HepG2 (cell line): Measurements from ENCODE around the gene ZFAND6. TPM values are rescaled to one million over a fixed set of nuclear protein-coding genes. Genes with fewer than 3 reads are reported as not detected.

Source experiments
- DNMT3B ChIP-seq: conservative IDR thresholded peaks from 2 replicates; pipeline ENCODE4 v1.6.1; 2016; ENCODE audit warnings: missing biosample characterization, control low read depth
- GATAD1 ChIP-seq: IDR thresholded peaks from 2 replicates; pipeline ENCODE4 v1.6.1; 2016; ENCODE audit warnings: missing genetic modification reagents, missing compliant biosample characterization
- HBP1 ChIP-seq: IDR thresholded peaks from 2 replicates; pipeline ENCODE4 v1.6.1; 2016; ENCODE audit warnings: low read depth, control low read depth
- HDAC2 ChIP-seq: sonication (generic); formaldehyde crosslinking; IDR thresholded peaks from 2 replicates; pipeline ENCODE4 v1.4.0; 2020; ENCODE audit warnings: missing genetic modification reagents
- HES4 ChIP-seq: sonication (generic); formaldehyde crosslinking; IDR thresholded peaks from 2 replicates; pipeline ENCODE4 v1.9.0; 2021; ENCODE audit warnings: mild to moderate bottlenecking, missing genetic modification reagents, borderline replicate concordance
- NR2C2 ChIP-seq: sonication (generic); formaldehyde crosslinking; IDR thresholded peaks from 2 replicates; pipeline ENCODE4 v1.4.0; 2020; ENCODE audit warnings: missing genetic modification reagents, mild to moderate bottlenecking, moderate library complexity, borderline replicate concordance
- PAXIP1 ChIP-seq: sonication (generic); formaldehyde crosslinking; conservative IDR thresholded peaks from 2 replicates; pipeline ENCODE4 v1.4.0; 2020; ENCODE audit warnings: mild to moderate bottlenecking, missing genetic modification reagents, moderate library complexity
- PHF21A ChIP-seq: sonication (generic); formaldehyde crosslinking; IDR thresholded peaks from 2 replicates; pipeline ENCODE4 v1.5.0; 2020; ENCODE audit warnings: mild to moderate bottlenecking, missing genetic modification reagents
- TCF12 ChIP-seq, 2 experiments: fragments of 450-650 bp in 1 of 2; sonication (generic) in 1 of 2; formaldehyde crosslinking in 1 of 2; IDR thresholded peaks; 2 replicates each; pipeline versions ENCODE4 v1.6.1 to v1.8.0; 2017 to 2022; ENCODE audit warnings: antibody characterized with exemption in 1 of 2, mild to moderate bottlenecking in 1 of 2, missing genetic modification reagents in 1 of 2, moderate library complexity in 1 of 2
- ZNF101 ChIP-seq: sonication (generic); formaldehyde crosslinking; IDR thresholded peaks from 2 replicates; pipeline ENCODE4 v1.4.0; 2020; ENCODE audit warnings: mild to moderate bottlenecking, low read depth, missing genetic modification reagents, borderline replicate concordance
- ZNF232 ChIP-seq: sonication (generic); formaldehyde crosslinking; IDR thresholded peaks from 2 replicates; pipeline ENCODE4 v1.4.0; 2020; ENCODE audit warnings: missing genetic modification reagents, borderline replicate concordance
- ZNF530 ChIP-seq: sonication (generic); formaldehyde crosslinking; IDR thresholded peaks from 2 replicates; pipeline ENCODE4 v1.5.0; 2020; ENCODE audit warnings: low read depth, mild to moderate bottlenecking, missing genetic modification reagents
- ZNF574 ChIP-seq: sonication (generic); formaldehyde crosslinking; IDR thresholded peaks from 2 replicates; pipeline ENCODE4 v1.4.0; 2020; ENCODE audit warnings: missing genetic modification reagents
- ZNF670 ChIP-seq: sonication (generic); formaldehyde crosslinking; IDR thresholded peaks from 2 replicates; pipeline ENCODE4 v1.8.0; 2022; ENCODE audit warnings: mild to moderate bottlenecking, missing genetic modification reagents, borderline replicate concordance
- ZSCAN5A ChIP-seq: sonication (generic); formaldehyde crosslinking; IDR thresholded peaks from 2 replicates; pipeline ENCODE4 v1.8.0; 2022; ENCODE audit warnings: mild to moderate bottlenecking, missing genetic modification reagents, borderline replicate concordance
- polyA plus RNA-seq, 8 experiments: library from polyadenylated mRNA; depleted of rRNA in 3 of 8; stranded (reverse) in 7 of 8; unstranded in 1 of 8; fragments of >200 nt; fragmentation: Illumina TruSeq in 4 of 8; extraction: Trizol in 4 of 8; gene quantifications; 2 replicates each; pipeline versions ENCODE4 v1.2.1 to v1.2.3, GENCODE V29; 2011 to 2016; ENCODE audit warnings: low read depth in 4 of 8, missing spikeins in 1 of 8, mixed read lengths in 1 of 8; ENCODE audit not compliant: insufficient read depth in 1 of 8
- total RNA-seq, 5 experiments: library from RNA; depleted of rRNA; stranded (reverse); fragments of >200 nt; fragmentation: Illumina TruSeq; extraction: Trizol; gene quantifications; 2 replicates each; pipeline ENCODE4 v1.2.3, GENCODE V29; 2016; ENCODE audit warnings: low read depth in 1 of 5

ZFAND6 gene
- total and polyA plus RNA-seq, 2 of the 13 experiments (the other 11 are each of a cell fraction or from before 2014, with no cell fraction given): 84.2 to 115 TPM

- TF ChIP-seq HDAC2: peak; percentile 19; the same call in 1 of the 2 replicates
- TF ChIP-seq HES4 (CRISPR knock-in tag): 0 out of 2 replicates have a peak, but pooled peaks have one; percentile 33
- TF ChIP-seq ZNF101: no peak
- TF ChIP-seq ZNF530 (CRISPR knock-in tag): no peak
- peak; percentile 86 for TF ChIP-seq ZNF574 (CRISPR knock-in tag)
- TF ChIP-seq HBP1 (CRISPR knock-in tag): no peak
- TF ChIP-seq ZNF232 (CRISPR knock-in tag): peak; percentile 71; the same call in 1 of the 2 replicates
- TF ChIP-seq TCF12 (IDR thresholded peaks at IDR 0.05): no peak
- no peak; the same call in 1 of the 2 replicates for TF ChIP-seq TCF12 (CRISPR knock-in tag; IDR thresholded peaks at IDR 0.05)
- no peak for TF ChIP-seq NR2C2 (CRISPR knock-in tag)
- peak; percentile 52; the same call in 1 of the 2 replicates for TF ChIP-seq PAXIP1 (CRISPR knock-in tag)
- no peak for TF ChIP-seq ZNF670
- TF ChIP-seq GATAD1 (CRISPR knock-in tag): 0 out of 2 replicates have a peak, but pooled peaks have one; percentile 45
- 0 out of 2 replicates have a peak, but pooled peaks have one; percentile 24 for TF ChIP-seq ZSCAN5A (CRISPR knock-in tag)
- TF ChIP-seq PHF21A (CRISPR knock-in tag): peak; percentile 82
- no peak for TF ChIP-seq DNMT3B (CRISPR knock-in tag)
Observed at GRCh38 chr15:80058851-80059785, at the start of gene ZFAND6 (continued).
